Keratinocyte (primary cell): ENCODE measurements around the gene TMEM18. TPM values are rescaled to one million over a fixed set of nuclear protein-coding genes. Genes with fewer than 3 reads are reported as not detected.

ENCODE experiments used
- DNase-seq: peaks from one replicate; pipeline ENCODE4 v3.0.0-alpha.2; 2011; ENCODE audit warnings: low read depth, missing footprints, low spot score
- FAIRE-seq: peaks from 2 replicates; lab custom pipeline; 2011; peaks lifted over from hg19 to GRCh38; lab: Jason Lieb, UNC
- H2AFZ ChIP-seq: 2 replicates; pipeline ENCODE4 v1.6.0; 2012; ENCODE audit warnings: low read length, control low read depth, inconsistent platforms; ENCODE audit not compliant: control insufficient read depth
- H3K27ac ChIP-seq: 2 replicates; pipeline ENCODE4 v1.5.1; 2011; ENCODE audit warnings: low read length; ENCODE audit not compliant: control insufficient read depth, insufficient read depth
- H3K27me3 ChIP-seq: 3 replicates; pipeline ENCODE4 v1.6.0; 2011; ENCODE audit warnings: low read length; ENCODE audit not compliant: control insufficient read depth, insufficient read depth; ENCODE audit errors: extremely low read depth
- H3K36me3 ChIP-seq, 2 experiments: 2 replicates in 1 of 2; 3 replicates in 1 of 2; pipeline ENCODE4 v1.5.1; 2011; ENCODE audit warnings: low read length in 2 of 2, mild to moderate bottlenecking in 1 of 2; ENCODE audit not compliant: control insufficient read depth in 2 of 2, insufficient read depth in 2 of 2; ENCODE audit errors: extremely low read depth in 1 of 2
- H3K4me1 ChIP-seq: 3 replicates; pipeline ENCODE4 v1.5.1; 2011; ENCODE audit warnings: low read length; ENCODE audit not compliant: control insufficient read depth, insufficient read depth; ENCODE audit errors: extremely low read depth
- H3K4me2 ChIP-seq: 3 replicates; pipeline ENCODE4 v1.6.0; 2011; ENCODE audit warnings: low read depth, low read length; ENCODE audit not compliant: control insufficient read depth, insufficient read depth; ENCODE audit errors: extremely low read depth
- H3K4me3 ChIP-seq, 3 experiments: fragments of 200-600 bp in 1 of 3; sonication (generic) in 1 of 3; 2 replicates in 2 of 3; 3 replicates in 1 of 3; pipeline ENCODE4 v1.5.1; 2011 to 2016; ENCODE audit warnings: low read length in 3 of 3, mild to moderate bottlenecking in 3 of 3, control low read depth in 2 of 3, inconsistent platforms in 1 of 3, low read depth in 1 of 3, mixed read lengths in 1 of 3, mixed run types in 1 of 3, moderate library complexity in 1 of 3; ENCODE audit not compliant: control insufficient read depth in 2 of 3, insufficient read depth in 2 of 3; ENCODE audit errors: extremely low read depth in 1 of 3
- H3K79me2 ChIP-seq: 2 replicates; pipeline ENCODE4 v1.6.0; 2012; ENCODE audit warnings: low read length; ENCODE audit not compliant: control insufficient read depth, insufficient read depth
- H3K9ac ChIP-seq: 3 replicates; pipeline ENCODE4 v1.6.0; 2011; ENCODE audit warnings: low read length; ENCODE audit not compliant: control insufficient read depth, insufficient read depth; ENCODE audit errors: extremely low read depth
- H3K9me1 ChIP-seq: 3 replicates; pipeline ENCODE4 v1.6.0; 2011; ENCODE audit warnings: low read length; ENCODE audit not compliant: control insufficient read depth, insufficient read depth; ENCODE audit errors: extremely low read depth
- H3K9me3 ChIP-seq: 2 replicates; pipeline ENCODE4 v1.5.1; 2012; ENCODE audit warnings: low read depth, low read length; ENCODE audit not compliant: control insufficient read depth
- H4K20me1 ChIP-seq: 3 replicates; pipeline ENCODE4 v1.6.0; 2011; ENCODE audit warnings: low read length; ENCODE audit not compliant: control insufficient read depth, insufficient read depth; ENCODE audit errors: extremely low read depth
- EZH2 ChIP-seq: IDR thresholded peaks from one replicate; pipeline ENCODE4 v1.6.1; 2012; ENCODE audit warnings: inconsistent platforms, mild to moderate bottlenecking, low read length, moderate library complexity
- dilution Hi-C: fragments of 300-500 bp; cut with MboI; formaldehyde crosslinking; loops from one replicate; pipeline ENCODE4 v1.7.0; 2020; ENCODE audit warnings: low sequenced_read_pairs; ENCODE audit not compliant: extremely low pct_ligation_motif_present
- polyA plus RNA-seq, 5 experiments: library from polyadenylated mRNA; depleted of rRNA in 3 of 5; stranded (reverse) in 3 of 5; stranded (forward) in 1 of 5; unstranded in 1 of 5; fragments of >200 nt; gene quantifications; 1 replicate in 1 of 5; 2 replicates in 3 of 5; 3 replicates in 1 of 5; pipeline versions ENCODE4 v1.2.1 to v1.2.3, GENCODE V29; 2011 to 2012; ENCODE audit warnings: missing spikeins in 2 of 5, low read depth in 1 of 5, low replicate concordance in 1 of 5
- TF ChIP-seq, protein P1 (sequence below), 3 experiments: IDR thresholded peaks in 1 of 3; conservative IDR thresholded peaks in 1 of 3; optimal IDR thresholded peaks in 1 of 3; 2 replicates in 2 of 3; 3 replicates in 1 of 3; pipeline versions ENCODE3 to v1.5.1; 2011; ENCODE audit warnings: low read length in 3 of 3, mild to moderate bottlenecking in 3 of 3, moderate library complexity in 2 of 3, control low read depth in 1 of 3, inconsistent platforms in 1 of 3; ENCODE audit not compliant: insufficient read depth in 2 of 3; ENCODE audit errors: extremely low read depth in 1 of 3

Gene TMEM18
- polyA plus RNA-seq, 1 donor (not counting 4 experiments of a cell fraction or from before 2014, with no cell fraction given) = 27.7 TPM

- Histone ChIP-seq H3K27me3 (no peaks in the 10 kb centered on the region), H4K20me1 (peaks cover 3% of the 10 kb centered on the region), H3K9ac (no peak overlapping the region), H3K4me1 (peaks cover 16% of the 10 kb centered on the region), H3K4me2 (no peak overlapping the region), H3K36me3 (peaks cover 14 to 17% of the 10 kb centered on the region in 2 experiments), H3K27ac (no peak overlapping the region), H3K79me2 (peaks cover 20% of the 10 kb centered on the region), H3K9me1 (no peaks in the 10 kb centered on the region), H3K4me3 (no peak overlapping the region), H2AFZ (no peak overlapping the region), H3K9me3 (no peaks in the 10 kb centered on the region)
- dilution Hi-C loops = no loop called here
- no peak for DNase-seq
- TF ChIP-seq, protein P1, sequence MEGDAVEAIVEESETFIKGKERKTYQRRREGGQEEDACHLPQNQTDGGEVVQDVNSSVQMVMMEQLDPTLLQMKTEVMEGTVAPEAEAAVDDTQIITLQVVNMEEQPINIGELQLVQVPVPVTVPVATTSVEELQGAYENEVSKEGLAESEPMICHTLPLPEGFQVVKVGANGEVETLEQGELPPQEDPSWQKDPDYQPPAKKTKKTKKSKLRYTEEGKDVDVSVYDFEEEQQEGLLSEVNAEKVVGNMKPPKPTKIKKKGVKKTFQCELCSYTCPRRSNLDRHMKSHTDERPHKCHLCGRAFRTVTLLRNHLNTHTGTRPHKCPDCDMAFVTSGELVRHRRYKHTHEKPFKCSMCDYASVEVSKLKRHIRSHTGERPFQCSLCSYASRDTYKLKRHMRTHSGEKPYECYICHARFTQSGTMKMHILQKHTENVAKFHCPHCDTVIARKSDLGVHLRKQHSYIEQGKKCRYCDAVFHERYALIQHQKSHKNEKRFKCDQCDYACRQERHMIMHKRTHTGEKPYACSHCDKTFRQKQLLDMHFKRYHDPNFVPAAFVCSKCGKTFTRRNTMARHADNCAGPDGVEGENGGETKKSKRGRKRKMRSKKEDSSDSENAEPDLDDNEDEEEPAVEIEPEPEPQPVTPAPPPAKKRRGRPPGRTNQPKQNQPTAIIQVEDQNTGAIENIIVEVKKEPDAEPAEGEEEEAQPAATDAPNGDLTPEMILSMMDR (optimal IDR thresholded peaks at IDR 0.05 in 1 of 3, IDR thresholded peaks at IDR 0.05 in 1 of 3, conservative IDR thresholded peaks at IDR 0.05 in 1 of 3; ENCODE audit: extremely low read depth in 1 of 3, insufficient read depth in 2 of 3, low read length in 3 of 3) = no peak
- no peak for TF ChIP-seq EZH2
- FAIRE-seq = no peak
Measured at GRCh38 chr2:671787-672605, 5.2 kb downstream of the TMEM18 start.

DNA sequence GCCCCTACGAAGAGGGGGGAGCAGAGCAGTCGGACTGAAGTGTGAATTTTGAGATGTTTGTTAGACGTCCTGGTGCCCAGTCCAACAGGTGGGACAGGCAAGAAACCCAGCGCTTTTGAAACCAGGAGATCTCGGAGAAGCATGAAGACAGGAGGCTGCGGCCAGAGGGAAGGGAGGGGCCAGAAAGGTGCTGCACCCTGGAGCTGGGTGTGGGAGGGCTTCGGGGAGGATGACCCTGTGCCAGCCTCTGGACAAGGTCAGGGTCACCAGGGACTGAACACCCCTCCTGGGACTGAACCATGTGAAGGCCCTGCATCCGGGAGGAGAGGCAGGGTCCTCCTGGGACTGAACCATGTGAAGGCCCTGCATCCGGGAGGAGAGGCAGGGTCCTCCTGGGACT, 6.1 kb downstream of the TMEM18 start:
- Histone ChIP-seq H3K9me3 (peaks cover under 1% of the 10 kb centered on the region), H3K9me1 (no peaks in the 10 kb centered on the region), H3K27me3 (no peaks in the 10 kb centered on the region), H2AFZ (no peak overlapping the region), H3K79me2 (peaks cover 20% of the 10 kb centered on the region), H3K27ac (no peak overlapping the region), H3K36me3 (peaks cover 14 to 17% of the 10 kb centered on the region in 2 experiments), H3K9ac (no peak overlapping the region), H3K4me3 (no peak overlapping the region), H3K4me2 (no peak overlapping the region), H4K20me1 (peaks cover 3% of the 10 kb centered on the region), H3K4me1 (peaks cover 13% of the 10 kb centered on the region)
- DNase-seq = no peak
- no peak for FAIRE-seq
- TF ChIP-seq, protein P1 (optimal IDR thresholded peaks at IDR 0.05 in 1 of 3, IDR thresholded peaks at IDR 0.05 in 1 of 3, conservative IDR thresholded peaks at IDR 0.05 in 1 of 3; ENCODE audit: extremely low read depth in 1 of 3, insufficient read depth in 2 of 3, low read length in 3 of 3) = no peak
- TF ChIP-seq EZH2 = no peak
- dilution Hi-C loops = no loop called here
